GM18861 (cell line): Measurements from ENCODE around the gene RHOJ.
"Not testable (repeated sequence)": the region's sequence is repeated elsewhere in the genome, so short reads cannot be mapped to it uniquely, and the experiment has no call there.

ENCODE experiments used
- ATAC-seq: cut with Tn5 transposase; IDR thresholded peaks from one replicate; pipeline ENCODE4 v1.9.1; 2021; ENCODE audit not compliant: unreplicated experiment

RHOJ gene

DNA sequence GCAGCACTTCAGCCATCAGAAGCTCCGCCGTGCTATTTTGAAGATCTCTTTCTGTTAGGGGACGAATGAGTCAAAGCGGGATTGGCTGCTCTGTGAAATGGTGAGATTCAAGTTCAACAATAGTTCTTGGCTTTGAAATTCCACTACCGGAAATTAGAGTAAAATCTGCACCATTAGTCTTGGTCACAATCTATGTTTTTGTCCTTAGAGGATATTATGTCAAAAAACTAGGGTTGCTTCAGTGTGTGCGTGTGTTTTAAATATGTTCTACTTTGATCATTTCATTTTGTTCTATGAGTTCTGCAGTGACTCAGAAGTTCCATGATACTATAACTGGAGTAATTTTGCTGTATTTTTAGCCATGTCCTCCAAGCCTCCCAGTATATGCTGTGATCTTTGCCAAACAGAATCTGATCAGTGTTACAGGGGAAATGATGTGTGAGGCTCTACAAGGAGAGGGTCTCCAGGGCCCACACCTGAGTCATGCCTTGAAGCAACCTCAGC is 91.9 kb downstream of the RHOJ start:
- ATAC-seq: no peak

DNA sequence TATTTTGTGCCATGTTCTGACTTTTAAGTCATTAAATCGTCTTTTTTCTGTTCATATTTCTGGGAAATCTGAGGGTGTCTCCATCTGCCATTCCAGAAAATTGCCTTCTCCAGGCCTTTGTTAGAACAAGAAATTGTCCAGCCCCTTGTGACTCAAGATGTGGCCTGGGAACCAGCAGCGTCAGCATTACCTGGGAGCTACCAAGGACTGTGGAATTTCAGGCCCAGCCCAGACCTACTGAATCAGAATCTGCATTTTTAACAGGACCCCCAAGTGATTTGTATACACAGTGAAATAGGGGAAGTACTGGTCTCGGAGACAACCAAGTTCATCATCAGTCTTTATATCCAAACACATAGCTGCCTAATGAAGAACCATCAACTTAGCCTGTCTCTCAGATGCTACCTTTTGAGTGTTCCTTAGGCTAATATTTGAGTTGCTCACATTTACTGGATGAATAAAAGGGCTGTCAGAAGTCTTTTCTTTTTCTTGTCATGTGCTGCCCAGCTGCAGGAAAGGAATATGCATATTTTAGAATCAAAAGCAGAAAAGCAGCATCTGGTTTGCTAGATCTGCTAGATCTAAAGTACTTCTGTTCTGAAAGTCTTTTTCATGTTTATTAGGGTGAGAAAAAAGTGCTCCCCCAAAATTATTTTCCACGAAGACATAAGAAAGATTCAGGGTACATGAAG is 93.3 kb downstream of the RHOJ start:
- no peak for ATAC-seq

DNA sequence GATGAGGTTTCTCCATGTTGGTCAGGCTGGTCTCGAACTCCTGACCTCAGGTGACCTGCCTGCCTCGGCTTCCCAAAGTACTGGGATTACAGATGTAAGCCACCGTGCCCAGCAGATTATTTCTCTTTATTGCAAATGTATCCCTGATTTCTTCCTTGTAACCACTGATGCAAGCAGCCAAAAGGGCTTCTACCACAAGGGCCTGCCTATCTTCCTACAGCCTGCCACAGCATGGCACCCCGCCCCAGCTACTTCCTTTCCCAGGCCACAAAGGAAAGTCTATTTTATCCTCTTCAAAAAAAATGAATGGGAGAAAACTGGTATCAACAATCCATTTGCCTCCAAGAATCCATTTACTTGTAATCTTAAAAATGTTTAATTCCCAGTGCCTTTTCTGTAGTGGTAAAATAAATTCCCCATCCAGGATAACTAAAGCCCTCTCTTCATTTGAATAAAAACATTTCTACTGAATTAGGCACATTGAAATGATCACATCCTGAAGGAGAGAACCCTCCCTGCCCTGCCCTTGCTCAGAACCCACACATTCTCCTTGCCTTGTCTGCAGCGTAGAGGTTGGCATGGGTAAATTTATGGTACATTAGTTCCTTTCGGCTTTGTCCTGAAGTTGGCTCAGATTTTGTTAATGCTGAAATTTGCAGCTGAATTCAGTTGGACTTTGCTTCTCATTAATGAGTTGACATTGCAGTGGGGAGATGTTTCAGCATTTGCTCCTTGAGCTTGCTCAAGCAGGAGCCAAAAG is 95.3 kb downstream of the RHOJ start:
- ATAC-seq: no peak

DNA sequence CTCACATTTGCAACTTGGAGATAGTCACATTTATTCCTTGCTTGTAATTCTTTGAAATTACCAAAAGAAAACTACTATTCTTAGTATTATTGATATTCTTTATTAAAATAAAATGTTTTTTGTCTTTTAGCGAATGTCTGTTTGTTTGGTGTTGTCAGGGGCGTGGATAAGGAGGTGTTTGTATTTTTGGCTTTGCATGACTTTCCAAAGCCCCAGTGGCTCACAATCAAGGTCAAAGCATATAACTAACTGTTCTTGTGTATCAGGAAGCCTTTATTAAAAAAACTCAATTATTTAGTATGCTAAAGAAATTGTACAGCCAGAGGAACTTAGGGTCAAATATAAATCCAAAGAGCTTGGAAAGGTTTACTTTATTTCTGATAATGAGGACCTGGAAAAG is 96.6 kb downstream of the RHOJ start:
- ATAC-seq: no peak

DNA sequence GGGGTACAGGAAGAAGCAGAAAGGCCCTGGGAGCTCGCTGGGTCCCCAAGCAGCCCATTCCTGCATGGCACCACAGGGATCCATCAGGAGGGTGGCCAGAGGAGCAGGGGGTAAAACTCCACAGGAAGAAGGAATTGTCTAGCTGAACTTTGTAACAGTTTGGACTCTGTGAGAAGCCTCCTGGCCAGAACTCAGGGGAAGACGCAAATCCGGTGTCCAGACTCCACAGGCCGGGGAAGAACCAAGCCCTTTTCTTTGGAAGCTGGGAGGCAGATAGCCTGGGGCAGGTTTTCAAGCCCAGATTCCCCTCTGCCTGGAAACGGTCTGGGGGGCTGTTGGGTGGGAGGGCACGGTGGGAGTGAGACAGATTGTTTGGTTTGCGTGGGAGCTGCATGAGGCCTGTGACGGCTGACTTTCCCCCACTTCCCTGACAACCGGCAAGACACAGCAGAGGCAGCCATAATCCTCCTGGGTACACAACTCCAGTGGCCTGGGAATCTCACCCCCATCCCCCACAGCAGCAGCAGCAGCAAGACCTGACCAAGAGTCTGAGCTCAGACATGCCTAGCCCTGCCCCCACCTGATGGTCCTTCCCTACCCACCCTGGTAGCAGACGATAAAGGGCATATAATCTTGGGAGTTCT is 97.8 kb downstream of the RHOJ start:
- ATAC-seq: no peak

DNA sequence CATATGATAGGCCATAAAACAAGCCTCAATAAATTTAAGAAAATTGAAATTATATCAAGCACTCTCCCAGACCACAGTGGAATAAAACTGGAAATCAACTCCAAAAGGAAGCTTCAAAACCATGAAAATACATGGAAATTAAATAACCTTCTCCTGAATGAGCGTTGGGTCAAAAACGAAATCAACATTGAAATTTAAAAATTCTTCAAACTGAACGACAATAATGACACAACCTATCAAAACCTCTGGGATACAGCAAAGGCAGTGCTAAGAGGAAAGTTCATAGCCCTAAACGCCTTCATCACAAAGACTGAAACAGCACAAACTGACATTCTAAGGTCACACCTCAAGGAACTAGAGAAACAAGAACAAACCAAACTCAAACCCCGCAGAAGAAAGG is 100.2 kb downstream of the RHOJ start:
- ATAC-seq: not testable (repeated sequence)

DNA sequence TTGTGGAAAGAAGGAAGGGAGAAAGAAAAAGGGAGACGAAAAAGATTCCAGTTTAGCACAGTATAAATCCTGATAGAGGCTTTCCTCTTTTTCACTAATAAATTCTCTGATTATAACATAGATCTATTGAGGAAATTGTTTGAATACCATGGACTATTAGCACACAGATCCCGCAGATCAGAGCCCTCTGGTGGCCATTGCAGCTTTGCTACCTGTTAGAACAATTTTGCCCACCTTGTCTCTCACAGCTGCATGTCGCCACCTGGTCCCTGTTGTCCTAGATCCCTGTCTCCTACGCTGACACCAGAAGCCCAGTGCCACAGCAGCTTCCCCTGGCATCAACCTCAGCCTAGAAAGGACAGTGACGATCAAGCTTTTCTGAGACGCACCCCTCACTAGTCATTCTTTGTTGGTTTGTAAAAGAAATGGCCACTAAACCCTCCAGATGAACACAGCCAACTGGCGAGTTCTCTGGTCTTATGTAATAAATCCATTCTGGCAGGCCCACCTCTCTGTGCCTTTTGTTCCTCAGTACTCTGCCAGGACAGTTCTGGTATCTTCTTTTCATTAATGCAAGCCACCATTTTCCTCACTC is 104.6 kb downstream of the RHOJ start:
- ATAC-seq: no peak

DNA sequence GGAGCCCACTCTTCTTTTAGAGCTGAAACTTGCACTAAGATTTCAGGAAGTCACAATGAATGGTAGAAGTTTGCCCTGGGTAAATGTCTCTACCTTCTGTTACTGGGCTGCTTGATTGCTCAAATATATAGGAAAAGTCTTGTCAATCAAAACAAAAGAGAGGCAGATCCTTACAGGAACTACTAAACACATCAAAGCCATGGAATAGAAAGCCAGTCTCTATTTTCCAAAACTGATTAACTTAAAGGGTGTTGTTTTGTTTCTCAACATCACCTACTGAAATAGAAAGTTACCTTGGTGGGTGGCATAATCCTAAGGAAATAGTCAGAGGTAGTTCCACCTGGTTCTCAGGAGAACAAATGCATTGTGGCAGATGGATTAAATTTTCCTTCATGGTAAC is 114.6 kb downstream of the RHOJ start, which contains the start of gene GPHB5:
Gene GPHB5 (minus strand): TSS at position 101 of the 400 bp plus-strand sequence. CDS start 1,086 bp downstream, outside the sequence.
- no peak for ATAC-seq

DNA sequence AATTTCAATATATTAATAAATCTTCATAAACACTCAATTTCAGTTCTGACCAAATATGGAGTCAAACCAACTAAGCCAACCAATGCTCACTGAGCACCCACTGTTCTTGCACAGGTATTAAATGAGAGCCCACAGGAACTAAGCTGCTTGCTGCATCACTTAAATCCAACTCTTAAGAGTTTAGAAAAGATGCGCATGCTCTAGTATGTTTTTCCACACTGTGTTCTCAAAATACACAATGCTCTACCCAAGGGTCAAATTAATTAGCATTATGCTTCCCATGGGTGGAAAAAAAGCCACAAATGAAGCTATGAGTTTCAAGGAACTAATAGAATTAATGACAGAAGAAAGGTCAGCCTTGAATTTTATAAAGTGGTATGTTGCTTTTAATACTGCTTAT is 118.2 kb downstream of the RHOJ start:
- no peak for ATAC-seq

DNA sequence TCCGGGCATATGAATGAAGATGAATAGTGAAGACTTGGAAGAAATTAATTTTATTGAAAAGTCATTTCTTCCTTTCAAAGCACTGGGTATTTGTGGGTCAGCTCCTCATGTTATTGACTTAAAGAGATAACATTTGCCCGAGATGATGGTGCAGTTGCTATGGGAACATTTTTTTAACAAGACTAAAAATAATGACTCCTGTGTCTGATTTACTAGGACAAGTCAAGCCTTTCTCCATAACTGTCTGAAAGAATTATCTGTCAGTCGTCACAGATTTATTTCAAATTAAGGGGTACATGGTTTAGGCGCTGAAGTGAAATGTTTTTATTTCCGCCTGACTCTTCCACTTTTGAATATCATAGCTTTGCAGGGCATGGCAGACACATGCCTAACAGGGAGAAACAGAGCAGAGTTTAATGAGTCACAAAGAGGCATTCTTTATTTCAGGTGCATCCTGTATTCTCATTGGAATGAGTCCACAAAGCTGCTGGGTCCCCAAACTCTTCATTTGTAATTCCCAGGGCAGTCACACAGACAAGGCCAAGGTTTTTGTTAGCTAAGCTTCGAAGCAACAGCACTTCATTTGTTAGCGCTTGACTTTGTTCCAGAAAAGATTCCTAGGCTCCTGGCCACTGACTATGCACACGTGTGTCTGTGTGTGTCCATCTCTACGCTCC is 118.8 kb downstream of the RHOJ start:
- no peak for ATAC-seq

DNA sequence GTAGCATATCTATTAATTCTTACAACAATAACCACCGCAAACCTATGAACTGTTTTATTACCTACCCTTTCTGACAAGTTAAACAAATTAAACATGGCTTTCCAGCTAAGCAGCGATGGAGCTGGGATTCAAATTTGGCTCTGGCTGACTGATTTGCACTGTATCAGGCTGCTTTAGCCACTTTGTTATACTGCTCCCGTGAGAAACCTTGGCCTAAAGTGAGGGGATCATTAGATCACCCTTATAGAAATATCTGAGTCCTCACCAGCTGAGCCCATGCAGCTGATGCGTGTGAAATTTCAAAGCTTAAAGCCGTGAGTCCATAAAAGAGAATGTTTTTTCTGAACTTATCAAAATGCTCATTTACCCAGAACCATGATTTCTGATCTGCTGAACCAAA is 122.6 kb downstream of the RHOJ start:
- no peak for ATAC-seq

DNA sequence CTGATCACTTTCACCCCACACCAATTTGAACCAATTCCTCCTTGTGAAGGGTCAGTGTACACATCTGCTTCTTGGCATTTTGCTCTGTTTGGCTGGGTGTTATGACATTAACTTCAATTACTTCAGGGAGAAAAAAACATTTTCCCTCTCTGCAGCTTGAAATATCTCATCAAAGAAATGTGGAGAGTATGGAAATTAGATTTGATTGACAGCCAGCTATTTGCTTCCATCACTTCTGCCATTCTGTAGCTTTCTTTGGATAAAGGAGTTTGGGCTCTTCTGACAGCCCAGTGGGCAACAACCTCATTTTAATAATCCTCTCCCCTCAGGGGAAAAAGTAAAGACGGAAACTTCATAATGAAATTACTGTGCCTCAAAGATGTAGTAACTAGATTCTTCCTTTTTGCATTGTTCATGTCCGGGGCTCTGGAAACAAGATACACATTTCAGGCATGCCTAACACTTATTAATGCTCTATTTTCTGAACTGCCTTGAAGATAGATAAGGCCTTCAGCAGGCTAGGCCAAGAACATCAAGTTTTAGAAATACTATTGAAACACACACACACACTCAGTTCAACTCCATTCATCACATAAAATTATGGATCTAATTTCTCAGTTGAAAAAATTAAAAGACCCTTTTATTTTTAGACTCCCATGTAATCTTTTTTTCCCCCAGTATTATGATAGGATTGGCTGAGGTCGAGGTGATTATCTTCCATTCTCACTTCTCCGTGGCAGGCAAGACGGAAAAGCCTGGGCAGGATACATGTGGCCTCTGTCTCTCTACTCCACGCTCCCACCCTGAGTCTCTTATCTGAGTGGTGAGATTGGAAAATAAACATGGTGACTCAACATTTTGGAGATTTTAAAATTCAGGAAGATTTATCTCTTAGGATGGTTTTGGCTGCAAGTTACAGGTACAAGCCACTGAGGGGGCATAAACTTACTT is 124.8 kb downstream of the RHOJ start:
- no peak for ATAC-seq

DNA sequence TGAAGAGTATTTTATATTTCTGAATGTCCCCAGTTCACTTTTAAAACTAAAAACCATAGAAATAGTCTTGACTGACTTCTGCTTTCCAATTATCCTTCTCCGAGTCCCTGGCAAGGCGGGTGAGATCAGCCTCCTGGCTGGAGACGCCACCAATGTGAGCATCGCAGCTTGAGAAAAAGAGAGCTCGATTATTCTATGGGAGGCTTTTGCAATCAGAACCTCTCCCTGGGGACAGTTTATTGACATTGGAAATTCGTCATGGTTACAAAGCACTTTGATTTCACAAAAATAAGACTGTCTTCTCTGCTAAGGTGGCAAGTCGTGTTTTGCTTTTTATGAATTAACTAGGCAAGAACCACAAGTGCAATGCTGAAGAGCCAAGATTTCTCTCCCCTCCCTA is 138.1 kb downstream of the RHOJ start:
- no peak for ATAC-seq
